GM12892 (cell line): ENCODE results near the gene BICD2.

ENCODE experiments used
- POLR2A ChIP-seq: IDR thresholded peaks from 2 replicates; pipeline ENCODE4 v1.6.1; 2011; ENCODE audit warnings: low read depth, low read length, control low read depth
- POLR2AphosphoS5 ChIP-seq: IDR thresholded peaks from 2 replicates; pipeline ENCODE4 v1.6.1; 2011; ENCODE audit warnings: low read depth, low read length, control low read depth
- TAF1 ChIP-seq: IDR thresholded peaks from 2 replicates; pipeline ENCODE4 v1.6.1; 2011; ENCODE audit warnings: low read depth, mild to moderate bottlenecking, control low read depth, low read length, borderline replicate concordance

- no peak for TF ChIP-seq TAF1
- TF ChIP-seq POLR2A, result no peak
- no peak for TF ChIP-seq POLR2AphosphoS5
These were observed 49.0 kb downstream of the BICD2 start for GRCh38 chr9:92715488-92716231.
